Thoracic aorta (tissue), 2 donors: ENCODE data around the gene GLT1D1. TPM values are rescaled to one million over a fixed set of nuclear protein-coding genes. Genes with fewer than 3 reads are reported as not detected.
A peak's percentile ranks its signal among the peaks of the same experiment; 100 is the strongest.

ENCODE experiments used
- ATAC-seq: fragments of 150-250 bp; one replicate; pipeline ENCODE4 v1.8.0; 2017; ENCODE audit warnings: low read depth; ENCODE audit not compliant: insufficient number of reproducible peaks, low FRiP score
- DNase-seq: peaks from one replicate; pipeline ENCODE4 v3.0.0-alpha.2; 2020; ENCODE audit warnings: low spot score
- H3K27ac ChIP-seq, 2 donors: fragments of 200-600 bp; sonication (generic); 1 replicate in 1 of 2; 2 replicates in 1 of 2; pipeline ENCODE4 v1.5.1; 2016; ENCODE audit warnings: mild to moderate bottlenecking in 2 of 2, moderate library complexity in 2 of 2
- H3K27me3 ChIP-seq: fragments of 200-600 bp; sonication (generic); replicated peaks from 2 replicates; pipeline ENCODE4 v1.6.0; 2016; ENCODE audit warnings: mild to moderate bottlenecking; ENCODE audit not compliant: insufficient read depth
- H3K36me3 ChIP-seq: fragments of 200-600 bp; sonication (generic); one replicate; pipeline ENCODE4 v1.5.1; 2016
- H3K4me1 ChIP-seq, 2 donors: fragments of 200-600 bp; sonication (generic); 1 replicate in 1 of 2; 2 replicates in 1 of 2; pipeline versions ENCODE4 v1.5.1 to v1.6.0; 2016; ENCODE audit warnings: low read depth in 2 of 2, mild to moderate bottlenecking in 1 of 2; ENCODE audit not compliant: control insufficient read depth in 1 of 2
- H3K4me3 ChIP-seq: fragments of 200-600 bp; sonication (generic); 2 replicates; pipeline ENCODE4 v1.5.1; 2016; ENCODE audit warnings: mild to moderate bottlenecking
- H3K9me3 ChIP-seq: fragments of 200-600 bp; sonication (generic); 2 replicates; pipeline ENCODE4 v1.5.1; 2016
- CTCF ChIP-seq: fragments of 200-600 bp; sonication (generic); IDR thresholded peaks from one replicate; pipeline ENCODE4 v1.5.1; 2019; ENCODE audit warnings: antibody characterized with exemption
- total RNA-seq, 2 donors: library from RNA; depleted of rRNA; stranded (reverse); fragments of >200 nt; gene quantifications; one replicate each; pipeline versions ENCODE4 v1.1.0 to v1.2.3, GENCODE V29; 2016

Gene GLT1D1
- total RNA-seq, 2 donors from 2014 or later, result 0.68 to 0.85 TPM

DNA sequence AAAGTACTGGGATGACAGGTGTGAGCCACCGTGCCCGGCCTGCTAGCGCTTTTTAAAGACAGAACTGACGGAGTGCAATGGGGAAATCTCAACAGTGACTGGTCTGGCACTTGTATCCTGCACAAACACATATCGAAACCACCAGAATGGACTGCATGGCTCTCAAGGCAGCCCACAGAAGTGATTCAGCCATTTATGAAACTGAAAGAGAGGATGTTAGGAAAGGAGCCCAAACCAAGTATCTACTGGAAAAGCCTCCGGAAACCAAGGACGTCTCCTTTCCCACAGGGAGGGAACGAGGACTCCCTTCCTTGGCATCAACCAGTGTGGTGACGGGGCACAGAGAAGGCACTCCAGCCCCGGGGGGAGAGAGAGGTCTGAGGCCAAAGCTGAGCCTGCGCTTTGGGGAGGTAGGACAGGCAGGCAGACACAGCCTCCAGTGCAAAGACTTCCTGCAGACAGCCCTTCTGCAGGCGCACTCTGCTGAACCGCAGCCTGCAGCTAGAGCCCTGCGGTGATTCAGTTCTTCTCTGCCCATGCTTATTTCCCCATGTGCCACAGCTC lies 46.0 kb upstream of the GLT1D1 start:
- Histone ChIP-seq H3K4me1 (peaks cover 15 to 48% of the 10 kb centered on the region in 2 donors), H3K27ac (no peak overlapping the region), H3K9me3 (no peaks in the 10 kb centered on the region), H3K27me3 (no peaks in the 10 kb centered on the region), H3K36me3 (peaks cover 23% of the 10 kb centered on the region), H3K4me3 (no peak overlapping the region)
- TF ChIP-seq CTCF, result no peak
- no peak for ATAC-seq
- no peak for DNase-seq

DNA sequence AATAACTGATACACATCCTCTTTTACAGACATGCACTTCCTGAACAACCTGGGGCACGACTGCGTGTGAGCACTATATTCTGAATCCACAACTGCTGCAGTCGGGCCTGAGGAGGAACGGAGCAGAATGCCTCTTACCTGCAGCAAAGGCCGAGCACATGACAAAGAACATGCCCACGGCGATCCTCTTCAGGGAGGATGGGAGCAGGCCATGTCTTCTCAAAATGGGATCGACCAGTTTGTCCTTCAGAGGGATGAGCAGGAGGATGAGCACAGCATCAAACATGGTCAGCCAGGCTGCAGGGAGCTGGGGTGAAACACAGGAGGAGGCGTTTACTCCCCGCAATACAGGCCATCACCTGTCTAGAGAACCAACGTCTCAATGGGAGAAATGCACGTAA lies 44.6 kb upstream of the GLT1D1 start:
- peaks cover 20% of the 10 kb centered on the region for H3K36me3 ChIP-seq
- peaks cover 13 to 54% of the 10 kb centered on the region in 2 donors for H3K4me1 ChIP-seq
- ATAC-seq (no peak), DNase-seq (no peak)
- H3K27ac ChIP-seq, result no peak overlapping the region
- TF ChIP-seq CTCF, result no peak
- no peak overlapping the region for H3K4me3 ChIP-seq
- H3K9me3 ChIP-seq, result no peaks in the 10 kb centered on the region
- H3K27me3 ChIP-seq, result no peaks in the 10 kb centered on the region

- Histone ChIP-seq H3K27ac (peak overlapping the region; percentile 73 to 78), H3K4me3 (peak overlapping the region; percentile 41), H3K9me3 (no peaks in the 10 kb centered on the region), H3K4me1 (peaks cover 13 to 68% of the 10 kb centered on the region in 2 donors), H3K36me3 (peaks cover 20% of the 10 kb centered on the region), H3K27me3 (no peaks in the 10 kb centered on the region)
- ATAC-seq (peak; percentile 61), DNase-seq (no peak)
- TF ChIP-seq CTCF, result no peak
Measured at GRCh38 chr12:128810182-128811127, 42.8 kb upstream of the GLT1D1 start.

DNA sequence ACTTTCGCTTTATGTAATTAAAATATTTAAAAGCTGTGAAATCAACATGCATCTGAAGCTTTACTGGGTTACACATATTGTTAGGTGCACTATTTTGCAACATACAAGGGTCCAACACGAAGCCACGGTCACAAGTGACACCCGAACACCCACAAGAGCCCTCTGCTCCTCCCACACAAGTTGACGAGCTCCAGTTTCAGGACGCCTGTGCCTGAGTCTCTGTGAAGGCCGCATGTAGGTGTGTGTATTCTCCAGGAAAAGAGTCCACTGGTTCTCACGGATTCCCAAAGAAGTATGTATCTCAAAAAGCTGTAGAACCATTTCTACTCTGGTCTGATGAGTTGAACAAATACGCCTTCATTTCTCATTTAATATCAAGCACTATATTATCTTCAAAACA lies 41.5 kb upstream of the GLT1D1 start:
- no peak for TF ChIP-seq CTCF
- DNase-seq, result no peak
- no peaks in the 10 kb centered on the region for H3K9me3 ChIP-seq
- peaks cover 20% of the 10 kb centered on the region for H3K36me3 ChIP-seq
- no peak overlapping the region for H3K4me3 ChIP-seq
- no peak for ATAC-seq
- no peaks in the 10 kb centered on the region for H3K27me3 ChIP-seq
- peaks cover 25 to 82% of the 10 kb centered on the region in 2 donors for H3K4me1 ChIP-seq
- peak overlapping the region; percentile 73 to 78 for H3K27ac ChIP-seq

GRCh38 chr12:128813392-128813791 lies 39.9 kb upstream of the GLT1D1 start:
- no peak for TF ChIP-seq CTCF
- ATAC-seq, result no peak
- peaks cover 41 to 97% of the 10 kb centered on the region in 2 donors for H3K4me1 ChIP-seq
- no peak for DNase-seq
- H3K27ac ChIP-seq, result peak overlapping the region; percentile 68 to 71
- H3K9me3 ChIP-seq, result no peaks in the 10 kb centered on the region
- no peaks in the 10 kb centered on the region for H3K27me3 ChIP-seq
- H3K4me3 ChIP-seq, result no peak overlapping the region
- H3K36me3 ChIP-seq, result peaks cover 7% of the 10 kb centered on the region
